ENCODE data around the gene FBXW12. TPM values are rescaled to one million over a fixed set of nuclear protein-coding genes. Genes with fewer than 3 reads are reported as not detected.

The FBXW12 gene
- total RNA-seq, 4 donors from 2014 or later: 1.1 TPM; not detected in 3

DNA sequence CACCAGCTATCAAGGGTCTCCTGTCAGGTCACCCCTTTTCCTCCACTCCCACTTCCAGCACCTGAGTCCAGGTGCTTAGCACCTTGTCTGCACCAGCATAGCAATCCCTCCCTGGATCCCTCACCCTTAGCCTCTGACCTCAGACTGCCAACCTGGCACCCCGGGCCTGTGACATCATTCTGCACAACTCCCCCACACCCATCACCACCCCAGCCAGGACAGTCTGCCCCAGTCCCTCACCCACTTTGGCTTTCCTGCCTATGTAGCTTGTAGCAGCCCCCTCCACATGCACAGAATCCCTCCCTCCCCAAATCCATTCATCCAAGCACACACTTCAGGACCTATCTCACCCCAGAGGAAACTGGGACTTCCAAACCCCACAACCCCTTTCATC lies 58.7 kb downstream of the FBXW12 start:
- TF ChIP-seq, protein P1, sequence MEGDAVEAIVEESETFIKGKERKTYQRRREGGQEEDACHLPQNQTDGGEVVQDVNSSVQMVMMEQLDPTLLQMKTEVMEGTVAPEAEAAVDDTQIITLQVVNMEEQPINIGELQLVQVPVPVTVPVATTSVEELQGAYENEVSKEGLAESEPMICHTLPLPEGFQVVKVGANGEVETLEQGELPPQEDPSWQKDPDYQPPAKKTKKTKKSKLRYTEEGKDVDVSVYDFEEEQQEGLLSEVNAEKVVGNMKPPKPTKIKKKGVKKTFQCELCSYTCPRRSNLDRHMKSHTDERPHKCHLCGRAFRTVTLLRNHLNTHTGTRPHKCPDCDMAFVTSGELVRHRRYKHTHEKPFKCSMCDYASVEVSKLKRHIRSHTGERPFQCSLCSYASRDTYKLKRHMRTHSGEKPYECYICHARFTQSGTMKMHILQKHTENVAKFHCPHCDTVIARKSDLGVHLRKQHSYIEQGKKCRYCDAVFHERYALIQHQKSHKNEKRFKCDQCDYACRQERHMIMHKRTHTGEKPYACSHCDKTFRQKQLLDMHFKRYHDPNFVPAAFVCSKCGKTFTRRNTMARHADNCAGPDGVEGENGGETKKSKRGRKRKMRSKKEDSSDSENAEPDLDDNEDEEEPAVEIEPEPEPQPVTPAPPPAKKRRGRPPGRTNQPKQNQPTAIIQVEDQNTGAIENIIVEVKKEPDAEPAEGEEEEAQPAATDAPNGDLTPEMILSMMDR (IDR thresholded peaks at IDR 0.05; ENCODE audit: low read depth): no peak

DNA sequence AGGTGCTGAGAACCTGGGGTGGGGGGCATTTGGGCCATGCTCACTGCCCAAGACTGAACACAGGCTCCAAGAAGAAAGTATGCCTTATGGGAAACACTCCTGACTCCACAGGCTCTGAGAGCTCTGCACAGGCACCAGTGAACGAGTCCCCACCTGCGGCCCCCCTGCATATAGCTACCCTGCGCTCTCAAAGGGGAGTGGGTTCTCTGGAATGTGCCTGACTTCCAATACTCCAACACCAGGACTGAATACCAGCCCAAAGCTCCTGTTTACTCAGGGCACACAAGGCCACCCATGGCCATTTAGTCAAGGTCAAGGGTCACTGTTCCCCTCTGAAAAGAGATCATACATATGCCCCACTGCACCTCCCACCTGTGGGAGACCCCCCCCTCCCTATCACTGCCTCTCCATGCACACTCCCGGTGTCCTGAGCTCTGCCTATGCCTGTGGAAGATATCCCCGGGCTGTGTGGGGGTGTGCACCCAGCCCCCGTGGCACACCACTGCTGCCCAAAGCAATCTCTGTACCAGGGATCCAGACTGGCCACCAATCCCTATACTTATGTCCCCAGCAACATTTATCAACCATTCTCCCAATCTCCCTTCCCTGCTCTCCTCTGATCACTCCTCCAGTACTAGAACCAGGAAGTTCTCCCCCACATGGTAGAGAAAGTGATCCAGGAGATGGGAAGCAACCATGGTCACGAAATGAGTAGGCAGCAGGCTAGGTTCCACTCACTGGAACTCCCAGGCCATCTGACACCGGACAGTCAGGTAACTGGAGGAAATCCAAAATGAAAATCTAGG lies 59.4 kb downstream of the FBXW12 start:
- TF ChIP-seq, protein P1 (IDR thresholded peaks at IDR 0.05; ENCODE audit: low read depth): no peak

- TF ChIP-seq, protein P1 (IDR thresholded peaks at IDR 0.05; ENCODE audit: low read depth): no peak
Measured at GRCh38 chr3:48432411-48433371, 60.7 kb downstream of the FBXW12 start.

- TF ChIP-seq, protein P1 (IDR thresholded peaks at IDR 0.05; ENCODE audit: low read depth): no peak
Measured at GRCh38 chr3:48433472-48434118, 61.6 kb downstream of the FBXW12 start.

DNA sequence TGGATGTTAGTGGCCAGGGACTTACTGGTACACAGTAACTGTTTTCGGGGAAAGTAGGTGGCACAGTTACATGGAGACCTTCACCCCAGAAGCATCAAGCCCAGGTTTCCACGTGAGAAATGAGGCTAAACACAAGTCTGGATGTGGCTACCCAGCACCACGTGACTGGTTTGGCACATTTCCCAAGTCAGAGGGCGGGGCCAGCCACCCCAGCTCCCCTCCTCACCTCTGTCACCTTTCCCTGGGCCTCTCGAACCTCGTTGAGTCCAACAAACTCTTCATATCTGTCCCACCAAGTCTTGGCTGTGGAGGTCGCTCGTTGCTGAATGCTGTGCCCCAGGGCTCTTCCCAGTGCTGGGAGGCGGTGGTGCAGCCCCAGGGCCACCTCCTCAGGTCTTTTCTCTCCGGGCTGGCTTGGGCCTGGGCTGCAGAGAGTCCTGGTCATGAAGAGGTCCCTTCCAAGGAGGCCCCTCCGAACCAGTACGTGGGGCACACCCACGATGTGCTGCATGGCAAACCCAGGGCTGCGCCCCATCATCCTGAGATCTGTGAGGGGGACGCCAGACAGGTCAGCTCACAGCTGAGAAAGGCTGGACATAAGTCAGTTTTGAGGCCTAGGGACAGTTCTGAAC lies 62.7 kb downstream of the FBXW12 start:
- TF ChIP-seq, protein P1 (IDR thresholded peaks at IDR 0.05; ENCODE audit: low read depth): no peak

DNA sequence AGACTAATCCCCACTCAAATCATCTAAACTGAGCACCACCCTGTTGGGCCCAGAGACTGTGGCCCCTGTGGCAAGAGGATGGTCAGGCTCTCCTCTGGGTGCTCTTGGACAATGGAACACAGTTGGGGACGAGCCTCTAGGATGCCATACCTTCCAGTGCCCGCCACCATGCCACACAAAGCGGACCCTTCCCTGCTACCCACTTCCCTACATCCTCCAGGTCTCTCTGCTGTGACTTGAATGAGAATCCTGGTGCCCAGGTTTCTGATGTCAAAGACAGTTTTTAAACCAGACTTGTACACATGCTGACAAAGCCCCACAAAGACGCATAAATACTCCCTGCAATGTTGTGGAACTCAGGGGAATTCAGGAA lies 63.2 kb downstream of the FBXW12 start:
- TF ChIP-seq, protein P1 (IDR thresholded peaks at IDR 0.05; ENCODE audit: low read depth): no peak

Data from subcutaneous adipose tissue (tissue), 4 donors.